HEK293 (cell line): ENCODE measurements around the gene TNXB.

Experiments
- CTCF ChIA-PET: fragments of 350-600 bp; formaldehyde crosslinking; extraction: SDS; loops from one replicate; lab custom pipeline; 2021; ENCODE audit warnings: antibody characterized with exemption; lab: Yijun Ruan, JAX
- POLR2A ChIA-PET: fragments of 300-600 bp; formaldehyde crosslinking; extraction: SDS; loops from one replicate; lab custom pipeline; 2020; ENCODE audit warnings: antibody characterized with exemption, inconsistent platforms; lab: Yijun Ruan, JAX
- H3K27ac ChIP-seq: fragments of 200-500 bp; sonication (Bioruptor generic); 2 replicates; pipeline ENCODE4 v1.5.1; 2014; ENCODE audit warnings: low read depth, low read length, control low read depth, inconsistent platforms; ENCODE audit errors: extremely low read depth
- H3K36me3 ChIP-seq, 2 experiments: fragments of 200-500 bp in 1 of 2; sonication (Bioruptor generic) in 1 of 2; 1 replicate in 1 of 2; 2 replicates in 1 of 2; pipeline ENCODE4 v1.5.1; 2014 to 2017; ENCODE audit warnings: inconsistent platforms in 2 of 2, low read length in 2 of 2; ENCODE audit not compliant: control insufficient read depth in 2 of 2, insufficient read depth in 1 of 2
- H3K4me1 ChIP-seq: fragments of 200-500 bp; sonication (Bioruptor generic); 2 replicates; pipeline ENCODE4 v1.5.1; 2014; ENCODE audit warnings: mild to moderate bottlenecking, low read length, inconsistent platforms; ENCODE audit not compliant: control insufficient read depth, insufficient read depth
- H3K4me3 ChIP-seq: 2 replicates; pipeline ENCODE4 v1.5.1; 2011; ENCODE audit warnings: low read depth, mild to moderate bottlenecking, control low read depth, low read length, moderate library complexity
- H3K9me3 ChIP-seq: fragments of 200-500 bp; sonication (Bioruptor generic); 2 replicates; pipeline ENCODE4 v1.5.1; 2014; ENCODE audit warnings: low read depth, low read length, inconsistent platforms; ENCODE audit not compliant: control insufficient read depth, insufficient read depth
- BCL6B ChIP-seq: fragments of 450-650 bp; formaldehyde crosslinking; IDR thresholded peaks from 2 replicates; pipeline ENCODE4 v1.5.1; 2017; ENCODE audit warnings: missing biosample characterization, missing genetic modification characterization
- EGR2 ChIP-seq: fragments of 450-650 bp; formaldehyde crosslinking; IDR thresholded peaks from 2 replicates; pipeline ENCODE4 v1.5.1; 2016; ENCODE audit warnings: low read depth, missing biosample characterization, missing genetic modification characterization
- GFI1B ChIP-seq: fragments of 450-650 bp; formaldehyde crosslinking; IDR thresholded peaks from 2 replicates; pipeline ENCODE4 v1.5.1; 2016; ENCODE audit warnings: missing biosample characterization, missing genetic modification characterization
- IKZF3 ChIP-seq: fragments of 450-650 bp; IDR thresholded peaks from 2 replicates; pipeline ENCODE4 v1.5.0; 2018; ENCODE audit warnings: missing biosample characterization, mild to moderate bottlenecking, missing genetic modification characterization, moderate library complexity
- MYNN ChIP-seq: fragments of 450-650 bp; formaldehyde crosslinking; IDR thresholded peaks from 2 replicates; pipeline ENCODE4 v1.5.1; 2016; ENCODE audit warnings: missing biosample characterization, missing genetic modification characterization, borderline replicate concordance
- REPIN1 ChIP-seq: fragments of 450-650 bp; formaldehyde crosslinking; IDR thresholded peaks from 2 replicates; pipeline ENCODE4 v1.5.1; 2017; ENCODE audit warnings: missing biosample characterization, missing genetic modification characterization, low read depth
- ZBTB17 ChIP-seq: fragments of 450-650 bp; formaldehyde crosslinking; IDR thresholded peaks from 2 replicates; pipeline ENCODE4 v1.5.1; 2016; ENCODE audit warnings: missing biosample characterization, missing genetic modification characterization
- ZBTB20 ChIP-seq: fragments of 450-650 bp; formaldehyde crosslinking; IDR thresholded peaks from 2 replicates; pipeline ENCODE4 v1.5.1; 2016; ENCODE audit warnings: missing biosample characterization, missing genetic modification characterization
- ZEB2 ChIP-seq: fragments of 450-650 bp; formaldehyde crosslinking; IDR thresholded peaks from 2 replicates; pipeline ENCODE4 v1.5.1; 2016; ENCODE audit warnings: missing biosample characterization, missing genetic modification characterization
- ZFP3 ChIP-seq: fragments of 450-650 bp; formaldehyde crosslinking; IDR thresholded peaks from 2 replicates; pipeline ENCODE4 v1.5.1; 2016; ENCODE audit warnings: low read depth, missing biosample characterization, missing genetic modification characterization
- ZFP41 ChIP-seq: fragments of 450-650 bp; formaldehyde crosslinking; IDR thresholded peaks from 2 replicates; pipeline ENCODE4 v1.5.1; 2016; ENCODE audit warnings: missing biosample characterization, missing genetic modification characterization, borderline replicate concordance
- ZFP69B ChIP-seq: fragments of 450-650 bp; formaldehyde crosslinking; IDR thresholded peaks from 2 replicates; pipeline ENCODE4 v1.5.1; 2016; ENCODE audit warnings: missing biosample characterization, missing genetic modification characterization
- ZNF16 ChIP-seq: fragments of 450-650 bp; formaldehyde crosslinking; IDR thresholded peaks from 2 replicates; pipeline ENCODE4 v1.5.1; 2016; ENCODE audit warnings: low read depth, missing biosample characterization, missing genetic modification characterization
- ZNF175 ChIP-seq: fragments of 450-650 bp; formaldehyde crosslinking; IDR thresholded peaks from 2 replicates; pipeline ENCODE4 v1.5.1; 2016; ENCODE audit warnings: missing biosample characterization, missing genetic modification characterization
- ZNF266 ChIP-seq: fragments of 450-650 bp; formaldehyde crosslinking; IDR thresholded peaks from 2 replicates; pipeline ENCODE4 v1.5.1; 2016; ENCODE audit warnings: missing biosample characterization, missing genetic modification characterization, low read depth
- ZNF280C ChIP-seq: fragments of 450-650 bp; formaldehyde crosslinking; IDR thresholded peaks from 2 replicates; pipeline ENCODE4 v1.5.1; 2016; ENCODE audit warnings: missing biosample characterization, missing genetic modification characterization
- ZNF280D ChIP-seq: fragments of 450-650 bp; formaldehyde crosslinking; IDR thresholded peaks from 2 replicates; pipeline ENCODE4 v1.5.1; 2016; ENCODE audit warnings: missing biosample characterization, missing genetic modification characterization
- ZNF362 ChIP-seq: fragments of 450-650 bp; formaldehyde crosslinking; IDR thresholded peaks from 2 replicates; pipeline ENCODE4 v1.5.1; 2016; ENCODE audit warnings: missing biosample characterization, missing genetic modification characterization
- ZNF521 ChIP-seq: fragments of 450-650 bp; formaldehyde crosslinking; IDR thresholded peaks from 2 replicates; pipeline ENCODE4 v1.5.1; 2017; ENCODE audit warnings: missing biosample characterization, mild to moderate bottlenecking, missing genetic modification characterization
- ZNF561 ChIP-seq: fragments of 450-650 bp; IDR thresholded peaks from 2 replicates; pipeline ENCODE4 v1.5.1; 2018; ENCODE audit warnings: missing biosample characterization, missing genetic modification characterization, borderline replicate concordance
- ZNF639 ChIP-seq: fragments of 450-650 bp; formaldehyde crosslinking; IDR thresholded peaks from 2 replicates; pipeline ENCODE4 v1.5.1; 2016; ENCODE audit warnings: missing biosample characterization, missing genetic modification characterization
- ZNF664 ChIP-seq: fragments of 450-650 bp; formaldehyde crosslinking; IDR thresholded peaks from 2 replicates; pipeline ENCODE4 v1.5.1; 2016; ENCODE audit warnings: missing biosample characterization, missing genetic modification characterization
- ZNF692 ChIP-seq: fragments of 450-650 bp; formaldehyde crosslinking; IDR thresholded peaks from 2 replicates; pipeline ENCODE4 v1.5.1; 2016; ENCODE audit warnings: missing biosample characterization, missing genetic modification characterization
- ZNF785 ChIP-seq: fragments of 450-650 bp; formaldehyde crosslinking; IDR thresholded peaks from 2 replicates; pipeline ENCODE4 v1.5.1; 2016; ENCODE audit warnings: missing biosample characterization, missing genetic modification characterization
- ZSCAN30 ChIP-seq: fragments of 450-650 bp; IDR thresholded peaks from 2 replicates; pipeline ENCODE4 v1.5.1; 2018; ENCODE audit warnings: missing biosample characterization, mild to moderate bottlenecking, missing genetic modification characterization, moderate library complexity

TNXB gene

GRCh38 chr6:32117461-32117860 lies 8.3 kb upstream of the TNXB start:
- Histone ChIP-seq H3K27ac (no peak overlapping the region), H3K4me1 (no peaks in the 10 kb centered on the region), H3K4me3 (no peak overlapping the region), H3K9me3 (no peaks in the 10 kb centered on the region), H3K36me3 (peaks cover 19 to 70% of the 10 kb centered on the region in 2 experiments; a peak in 2 of 3 replicates)
- no peak for TF ChIP-seq ZSCAN30 (tag by site-specific recombination)
- TF ChIP-seq ZNF280D (tag by site-specific recombination): no peak
- no peak for TF ChIP-seq ZNF362 (tag by site-specific recombination)
- TF ChIP-seq ZBTB17: no peak
- TF ChIP-seq ZNF175: no peak
- no peak for TF ChIP-seq ZFP41
- no peak for TF ChIP-seq ZFP69B (tag by site-specific recombination)
- no peak for TF ChIP-seq ZEB2 (tag by site-specific recombination)
- no peak for TF ChIP-seq GFI1B (tag by site-specific recombination)
- TF ChIP-seq ZNF280C (tag by site-specific recombination): no peak
- TF ChIP-seq BCL6B (tag by site-specific recombination): no peak
- TF ChIP-seq IKZF3 (tag by site-specific recombination): no peak
- TF ChIP-seq ZNF692 (tag by site-specific recombination): no peak
- ChIA-PET CTCF (interaction anchor here (0.6 to 5.0 kb wide), 29 partner anchors 9 to 736 kb away, joined by 3 to 65 read pairs (median 5); partner anchors contain the start of genes ATF6B, EGFL8, FKBPL and TAP1), POLR2A (interaction anchor here (0.6 to 1.2 kb wide), 4 partner anchors 9 to 128 kb away, joined by 3 to 5 read pairs (median 4); partner anchors contain the start of gene FKBPL)

GRCh38 chr6:32116674-32117073 lies 7.5 kb upstream of the TNXB start:
- no peak overlapping the region for H3K4me3 ChIP-seq
- CTCF ChIA-PET: interaction anchor here (0.6 to 5.0 kb wide), 24 partner anchors 9 to 800 kb away, joined by 3 to 65 read pairs (median 5); partner anchors contain the start of genes ATF6B, EGFL8, FKBPL and TNXB
- H3K27ac ChIP-seq: no peak overlapping the region
- H3K9me3 ChIP-seq: no peaks in the 10 kb centered on the region
- peaks cover 14 to 64% of the 10 kb centered on the region in 2 experiments; a peak in 2 of 3 replicates for H3K36me3 ChIP-seq
- H3K4me1 ChIP-seq: no peaks in the 10 kb centered on the region
- POLR2A ChIA-PET: interaction anchor here (0.8 to 1.2 kb wide), 3 partner anchors 8 to 128 kb away, joined by 3 to 5 read pairs (median 3); partner anchors contain the start of gene FKBPL
- TF ChIP-seq ZNF561 (tag by site-specific recombination) (no peak), ZNF639 (tag by site-specific recombination) (no peak), ZNF785 (tag by site-specific recombination) (no peak), ZFP3 (no peak), EGR2 (tag by site-specific recombination) (no peak), ZNF266 (tag by site-specific recombination) (no peak), MYNN (no peak), ZBTB20 (tag by site-specific recombination) (no peak), REPIN1 (no peak), ZNF16 (tag by site-specific recombination) (no peak), ZNF664 (tag by site-specific recombination) (no peak), ZNF521 (tag by site-specific recombination) (no peak)
